Inflammatory macrophage treated with lipopolysaccharide for 4 hours (primary cell): ENCODE data around the gene AS3MT.
"Not testable (repeated sequence)": the region's sequence is repeated elsewhere in the genome, so short reads cannot be mapped to it uniquely, and the experiment has no call there.

Experiments
- DNase-seq: peaks from one replicate; pipeline ENCODE4 v3.0.0-alpha.2; 2020

AS3MT gene

DNA sequence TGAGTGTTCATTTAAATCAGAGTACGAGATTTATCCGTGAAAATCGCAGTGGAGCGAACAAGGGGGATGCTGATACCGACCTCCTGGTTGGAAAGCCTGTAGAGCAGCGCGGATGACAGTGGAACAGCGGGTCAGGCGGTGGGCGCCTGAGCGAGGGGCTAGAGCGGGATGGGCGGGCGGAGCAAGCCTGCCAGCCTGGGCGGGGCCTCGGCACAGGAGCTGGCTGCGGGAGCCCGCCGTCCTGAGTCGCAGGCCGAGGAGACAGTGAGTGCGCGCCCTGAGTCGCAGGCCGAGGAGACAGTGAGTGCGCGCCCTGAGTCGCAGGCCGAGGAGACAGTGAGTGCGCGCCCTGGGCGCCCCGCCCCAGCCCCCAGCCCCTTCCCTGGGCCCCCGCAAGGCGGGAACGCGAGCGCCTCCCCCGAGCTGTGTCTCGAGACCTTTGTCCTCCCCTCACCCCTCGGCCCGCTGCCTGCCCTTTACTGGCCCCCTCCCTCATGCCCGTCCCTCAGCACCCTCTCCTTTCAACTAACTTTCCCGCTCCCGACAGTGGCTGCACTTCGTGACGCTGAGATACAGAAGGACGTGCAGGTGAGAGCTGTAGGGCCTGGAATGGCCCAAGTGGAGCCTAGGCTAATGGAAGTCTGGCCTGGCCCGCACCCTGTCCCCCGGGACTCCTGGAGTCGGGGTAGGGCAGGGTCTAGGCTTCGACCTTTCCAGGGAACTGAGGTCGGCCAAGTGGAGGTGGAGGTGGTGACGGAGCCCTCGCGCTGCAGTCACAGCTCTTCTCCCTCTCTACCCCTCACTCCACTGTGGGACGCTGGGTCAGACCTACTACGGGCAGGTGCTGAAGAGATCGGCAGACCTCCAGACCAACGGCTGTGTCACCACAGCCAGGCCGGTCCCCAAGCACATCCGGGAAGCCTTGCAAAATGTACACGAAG lies at the start of gene AS3MT:
TSS of gene AS3MT (plus strand) at position 213 of the 941 bp plus-strand sequence. CDS start at position 336, 123 bp downstream.
- no peak for DNase-seq

- not testable (repeated sequence) for DNase-seq
Observed at GRCh38 chr10:102820008-102820407, 49.3 kb upstream of the AS3MT start.

DNA sequence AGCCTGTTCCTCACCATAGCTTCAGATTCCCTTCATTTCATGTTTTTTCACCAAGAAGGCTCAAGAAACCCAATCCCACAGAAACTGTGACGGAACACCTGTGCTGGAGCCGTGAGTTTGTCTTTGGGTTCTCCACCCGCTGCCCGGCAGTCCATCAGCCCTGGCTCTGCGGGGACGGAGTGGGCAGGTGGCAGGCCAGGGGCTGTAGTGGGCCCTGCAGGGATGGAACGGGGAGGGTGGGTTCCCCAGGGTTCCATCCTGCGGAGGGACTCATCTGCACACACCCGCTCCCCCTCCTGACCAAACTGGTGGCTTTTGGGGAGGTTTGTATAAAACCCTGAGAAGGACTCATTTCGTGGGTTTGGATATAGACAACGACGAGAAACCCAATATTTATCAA lies 47.0 kb upstream of the AS3MT start:
- no peak for DNase-seq

DNA sequence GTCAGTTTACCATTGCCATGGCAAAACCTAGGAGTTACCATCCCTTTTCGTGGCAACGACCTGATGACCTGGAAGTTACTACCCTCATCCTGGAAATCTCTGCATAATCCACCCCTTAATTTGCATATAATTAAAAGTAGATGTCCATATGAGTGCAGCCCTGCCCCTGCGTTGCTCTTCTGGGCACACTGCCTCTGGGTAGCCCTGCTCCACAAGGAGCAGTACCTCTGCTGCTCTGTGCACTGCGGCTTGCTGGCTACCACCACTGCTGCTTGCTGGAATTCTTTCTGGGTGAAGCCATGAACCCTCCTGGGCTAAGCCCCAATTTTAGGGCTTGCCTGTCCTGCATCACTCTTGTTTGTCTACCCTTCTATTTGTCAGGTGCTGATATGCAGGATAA lies 44.6 kb upstream of the AS3MT start:
- no peak for DNase-seq

DNA sequence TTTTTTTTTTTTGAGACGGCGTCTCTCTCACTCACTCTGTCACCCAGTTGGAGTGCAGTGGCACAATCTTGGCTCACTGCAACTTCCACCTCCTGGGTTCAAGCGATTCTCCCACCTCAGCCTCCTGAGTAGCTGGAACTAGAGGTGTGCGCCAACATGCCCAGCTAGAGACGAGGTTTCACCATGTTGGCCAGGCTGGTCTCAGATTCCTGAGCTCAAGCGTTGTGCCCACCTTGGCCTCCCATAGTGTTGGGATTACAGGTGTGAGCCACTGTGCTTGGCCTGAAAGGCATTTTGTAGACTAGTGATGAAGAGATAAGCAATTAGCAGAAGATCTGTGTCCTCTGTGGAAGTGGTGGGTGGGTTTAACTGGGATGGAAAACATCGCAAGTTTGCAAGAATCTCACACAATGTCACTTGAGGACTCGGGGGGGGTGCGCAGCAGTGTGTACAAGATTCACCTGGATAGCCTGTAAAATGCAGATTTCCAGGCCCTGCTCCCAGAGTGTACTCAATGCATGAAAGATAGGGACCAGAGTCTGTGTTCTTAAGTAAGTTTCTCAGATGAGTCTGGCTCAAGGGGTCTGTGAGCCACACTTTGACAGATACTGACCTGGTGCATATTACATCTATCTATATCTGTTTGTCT lies 43.0 kb upstream of the AS3MT start:
- no peak for DNase-seq

DNA sequence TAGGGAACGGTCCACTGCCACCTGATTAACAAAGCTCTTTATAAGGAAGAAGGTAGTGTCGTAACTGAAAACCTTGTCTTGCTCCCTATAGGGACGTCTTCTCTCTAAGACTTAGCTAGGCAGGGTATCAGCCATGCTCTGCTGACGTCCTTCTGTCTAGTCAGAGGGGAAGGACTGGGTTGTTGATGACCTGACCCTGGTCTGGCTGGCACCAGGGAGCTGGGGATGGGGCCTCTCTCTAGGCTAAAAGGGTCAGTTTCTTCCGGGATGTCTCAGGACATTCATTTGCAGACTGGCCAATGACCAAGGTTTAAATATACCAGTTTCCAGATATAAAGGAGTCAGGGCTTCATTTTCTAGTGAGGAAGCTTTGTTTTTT lies 41.7 kb upstream of the AS3MT start:
- no peak for DNase-seq

- no peak for DNase-seq
Observed at GRCh38 chr10:102831322-102832071, 37.8 kb upstream of the AS3MT start.

DNA sequence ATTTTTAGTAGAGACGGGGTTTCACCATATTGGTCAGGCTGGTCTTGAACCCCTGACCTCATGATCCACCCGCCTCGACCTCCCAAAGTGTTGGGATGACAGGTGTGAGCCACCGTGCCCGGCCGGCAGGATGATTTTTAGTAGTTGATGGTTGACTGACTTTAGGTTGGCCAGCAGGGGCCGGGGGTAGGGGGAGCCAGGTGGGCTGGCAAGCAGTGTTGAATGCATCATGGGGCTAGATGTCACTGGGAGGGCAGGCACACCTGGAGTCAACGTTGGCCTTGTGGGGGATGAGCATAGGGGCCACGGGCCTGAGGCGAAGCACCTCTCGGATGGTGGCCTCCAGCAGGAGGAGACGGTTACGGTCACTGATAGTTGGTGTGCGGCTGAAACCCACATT lies 37.0 kb upstream of the AS3MT start:
- no peak for DNase-seq

GRCh38 chr10:102832987-102833386 lies 36.3 kb upstream of the AS3MT start:
- no peak for DNase-seq

DNA sequence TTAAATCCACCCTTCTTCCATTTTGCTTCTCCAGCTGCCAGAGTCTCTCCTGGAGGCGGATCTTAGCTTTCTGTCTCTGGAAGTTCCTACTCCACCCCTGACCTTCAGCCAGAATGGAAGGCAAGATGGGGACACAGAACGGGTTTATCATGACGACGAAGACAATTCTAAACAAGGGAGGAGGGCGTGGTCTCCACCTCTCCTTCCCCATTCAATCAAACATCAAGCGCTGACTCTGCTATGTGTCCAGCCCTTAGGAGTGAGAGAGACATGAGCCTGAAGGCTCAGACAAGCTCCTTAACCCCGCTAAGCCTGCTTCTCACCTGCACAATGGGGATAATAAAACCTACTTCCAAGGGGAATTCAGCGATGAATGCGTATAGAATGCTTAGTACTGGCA lies 35.1 kb upstream of the AS3MT start:
- DNase-seq = no peak

- DNase-seq = peak; percentile 76
Observed at GRCh38 chr10:102835007-102835482, 34.2 kb upstream of the AS3MT start.

DNA sequence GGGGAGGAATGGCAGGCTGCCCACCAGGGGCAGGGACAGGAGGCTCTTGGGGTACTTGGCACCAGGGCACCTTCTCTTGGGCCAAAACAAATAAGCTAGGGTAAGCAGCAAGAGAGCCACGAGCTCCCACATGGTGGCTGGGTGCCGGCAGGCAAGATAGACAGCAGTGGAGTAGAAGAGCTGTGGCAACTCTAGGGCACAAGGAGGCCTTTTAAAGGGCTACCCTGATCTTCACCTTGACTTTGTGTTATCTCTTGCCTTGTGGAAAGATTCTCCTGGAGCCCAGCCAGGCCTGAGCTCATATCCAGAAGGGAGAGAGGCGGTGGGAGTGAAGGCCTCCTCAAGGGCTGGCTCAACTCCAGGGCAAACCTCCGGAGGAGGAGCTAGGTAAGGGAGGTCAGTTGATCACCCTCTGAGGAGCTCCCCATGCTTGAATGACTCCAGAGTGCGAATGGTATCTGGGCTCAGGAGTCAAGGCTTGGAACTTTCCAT lies 32.0 kb upstream of the AS3MT start, which contains the start of gene CYP17A1:
TSS of gene CYP17A1 (minus strand) at position 184 of the 492 bp plus-strand sequence. CDS start at position 132, 52 bp downstream.
- no peak for DNase-seq

DNA sequence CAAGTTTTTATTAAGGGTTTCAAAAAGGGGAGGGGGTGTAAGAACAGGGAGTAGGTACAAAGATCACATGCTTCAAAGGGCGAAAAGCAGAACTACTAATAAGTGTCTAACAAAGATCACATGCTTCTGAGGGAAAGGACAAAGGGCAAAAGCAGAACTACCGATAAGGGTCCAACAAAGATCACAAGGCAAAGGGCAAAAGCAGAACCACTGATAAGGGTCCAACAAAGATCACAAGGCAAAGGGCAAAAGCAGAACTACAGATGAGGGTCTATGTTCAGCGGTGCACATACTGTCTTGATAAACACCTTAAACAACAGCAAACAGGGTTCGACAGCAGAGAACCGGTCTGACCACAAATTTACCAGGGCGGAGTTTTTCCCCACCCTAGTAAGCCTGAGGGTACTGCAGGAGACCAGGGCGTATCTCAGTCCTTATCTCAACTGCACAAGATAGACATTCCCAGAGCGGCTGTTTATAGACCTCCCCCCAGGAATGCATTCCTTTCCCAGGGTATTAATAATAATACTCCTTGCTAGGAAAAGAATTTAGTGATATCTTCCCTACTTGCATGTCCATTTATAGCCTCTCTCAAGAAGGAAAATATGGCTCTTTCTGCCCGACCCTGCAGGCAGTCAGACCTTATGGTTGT lies 30.9 kb upstream of the AS3MT start:
- not testable (repeated sequence) for DNase-seq

DNA sequence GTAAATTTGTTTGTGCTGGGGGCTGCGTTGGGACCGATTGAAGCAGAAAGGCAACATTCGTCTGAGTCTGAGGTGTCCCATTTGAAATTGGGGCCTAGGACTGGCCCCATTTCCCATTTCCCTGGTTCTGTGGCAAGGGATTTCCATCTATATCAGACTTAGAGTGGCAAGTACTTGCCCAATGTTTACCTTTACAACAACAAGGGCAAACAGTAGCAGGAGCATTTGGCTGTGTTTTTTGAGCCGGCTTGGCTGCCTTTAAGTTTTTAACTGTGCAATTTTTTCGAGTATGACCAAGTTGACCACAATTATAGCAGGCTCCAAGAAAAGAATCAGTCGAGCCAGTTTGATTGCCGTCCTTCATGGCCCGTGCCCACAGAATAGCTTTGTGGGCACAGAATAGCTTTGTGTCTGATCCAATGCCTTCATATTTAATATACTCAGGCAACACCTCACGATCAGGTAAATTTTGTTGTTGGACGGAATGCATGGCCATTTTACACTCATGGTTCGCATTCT lies 27.4 kb upstream of the AS3MT start:
- no peak for DNase-seq

DNA sequence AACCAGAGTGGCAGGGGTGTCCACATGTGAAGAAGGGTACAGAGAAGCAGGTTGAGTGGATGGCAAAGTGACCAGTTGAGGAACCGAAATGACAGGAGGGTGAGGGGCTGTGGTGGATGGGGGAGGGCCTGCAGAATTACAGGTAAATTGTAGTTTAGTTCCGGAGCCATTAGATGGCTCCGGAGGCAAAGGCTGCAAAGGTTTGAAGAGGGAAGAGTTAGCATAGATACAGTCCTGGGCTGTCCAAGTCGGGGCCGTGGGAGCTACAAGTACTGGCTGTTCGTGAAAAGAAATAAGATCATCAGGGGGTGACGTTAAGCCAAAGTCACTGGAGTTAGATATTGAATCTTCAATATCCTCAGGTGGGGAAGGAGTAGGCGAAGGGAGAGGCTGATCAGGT lies 26.1 kb upstream of the AS3MT start:
- not testable (repeated sequence) for DNase-seq

- DNase-seq = not testable (repeated sequence)
Observed at GRCh38 chr10:102844190-102844776, 25.0 kb upstream of the AS3MT start.

- no peak for DNase-seq
Observed at GRCh38 chr10:102845352-102845902, 23.8 kb upstream of the AS3MT start.

DNA sequence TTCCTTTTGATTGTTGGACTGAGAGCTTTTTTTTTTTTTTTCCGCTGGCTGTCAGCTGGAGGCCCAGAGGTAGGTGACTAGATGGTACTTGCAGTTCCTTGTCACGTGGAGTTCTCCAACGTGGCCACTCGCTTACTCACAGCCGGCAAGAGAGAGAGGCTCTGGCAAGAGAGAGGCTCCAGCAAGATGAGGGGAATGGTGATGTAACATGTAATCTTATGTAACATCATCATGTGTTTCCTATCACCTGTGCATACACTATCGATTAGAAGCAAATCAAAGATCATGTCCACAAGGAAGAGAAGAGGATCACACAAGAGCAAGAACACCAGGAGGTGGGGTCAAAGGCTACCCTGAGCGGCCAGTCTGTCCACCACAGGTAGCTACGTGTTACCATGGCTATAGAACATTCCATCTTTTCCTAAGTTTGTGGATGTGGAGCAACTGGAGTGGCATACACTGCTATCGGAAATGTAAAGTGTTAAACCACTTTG lies 19.2 kb upstream of the AS3MT start:
- no peak for DNase-seq

- not testable (repeated sequence) for DNase-seq
Observed at GRCh38 chr10:102853237-102853636, 16.0 kb upstream of the AS3MT start.

DNA sequence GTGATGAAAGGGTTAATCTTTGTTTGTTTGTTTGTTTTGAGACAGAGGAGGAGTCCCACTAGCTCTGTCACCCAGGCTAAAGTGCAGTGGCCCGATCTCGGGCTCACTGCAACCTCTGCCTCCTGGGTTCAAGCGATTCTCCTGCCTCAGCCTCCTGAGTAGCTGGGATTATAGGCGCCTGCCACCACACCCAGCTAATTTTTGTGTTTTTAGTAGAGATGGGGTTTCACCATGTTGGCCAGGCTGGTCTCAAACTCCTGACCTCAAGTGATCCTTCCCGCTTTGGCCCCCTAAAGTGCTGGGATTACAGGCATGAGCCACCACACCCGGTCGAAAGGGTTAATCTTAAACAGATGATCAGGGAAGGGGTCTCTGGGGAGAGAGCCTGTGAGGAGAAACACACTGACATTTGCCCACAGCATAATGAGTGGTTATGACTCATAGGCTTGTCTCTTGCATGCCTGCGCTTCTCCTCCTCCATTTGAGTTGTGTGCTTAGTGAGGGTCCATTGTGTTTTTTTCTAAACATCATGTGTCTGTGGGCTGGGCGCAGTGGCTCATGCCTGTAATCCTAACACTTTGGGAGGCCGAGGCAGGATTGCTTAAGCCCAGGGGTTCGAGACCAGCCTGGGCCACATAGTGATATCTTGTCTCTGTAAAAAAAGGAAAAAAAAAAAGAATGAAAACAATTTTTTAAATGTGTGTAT lies 13.4 kb upstream of the AS3MT start:
- not testable (repeated sequence) for DNase-seq
